NCI-H748 treated with DMSO at 0.1 percent for 48 hours (cell line): Measurements from ENCODE around the gene AKT3.

Experiments
- DNase-seq: peaks from one replicate; lab custom pipeline; 2025; lab: John Stamatoyannopoulos, UW

AKT3 gene

GRCh38 chr1:243553090-243553489 is 297.0 kb downstream of the AKT3 start:
- no peak for DNase-seq

- DNase-seq, result no peak
Observed at GRCh38 chr1:243550276-243550675, 299.8 kb downstream of the AKT3 start.

GRCh38 chr1:243549791-243550190 is 300.3 kb downstream of the AKT3 start:
- DNase-seq, result no peak

GRCh38 chr1:243549108-243549507 is 300.9 kb downstream of the AKT3 start:
- DNase-seq, result no peak

GRCh38 chr1:243548516-243548915 is 301.5 kb downstream of the AKT3 start:
- no peak for DNase-seq

- no peak for DNase-seq
Observed at GRCh38 chr1:243547891-243548290, 302.2 kb downstream of the AKT3 start.

GRCh38 chr1:243546457-243546856 is 303.6 kb downstream of the AKT3 start:
- no peak for DNase-seq

GRCh38 chr1:243543501-243543900 is 306.5 kb downstream of the AKT3 start:
- DNase-seq, result no peak

- no peak for DNase-seq
Observed at GRCh38 chr1:243542739-243543415, 307.2 kb downstream of the AKT3 start.

GRCh38 chr1:243539636-243540035 is 310.4 kb downstream of the AKT3 start:
- no peak for DNase-seq

GRCh38 chr1:243535014-243535413 is 315.0 kb downstream of the AKT3 start:
- no peak for DNase-seq

GRCh38 chr1:243529512-243529911 is 320.5 kb downstream of the AKT3 start:
- no peak for DNase-seq

GRCh38 chr1:243528459-243529121 is 321.5 kb downstream of the AKT3 start:
- DNase-seq, result no peak

- DNase-seq, result no peak
Observed at GRCh38 chr1:243526180-243526579, 323.9 kb downstream of the AKT3 start.

GRCh38 chr1:243525085-243525487 is 325.0 kb downstream of the AKT3 start:
- no peak for DNase-seq

GRCh38 chr1:243523766-243524165 is 326.3 kb downstream of the AKT3 start:
- DNase-seq, result no peak

- no peak for DNase-seq
Observed at GRCh38 chr1:243520831-243521230, 329.2 kb downstream of the AKT3 start.

GRCh38 chr1:243514927-243515326 is 335.1 kb downstream of the AKT3 start:
- DNase-seq, result no peak

- DNase-seq, result no peak
Observed at GRCh38 chr1:243513726-243514491, 336.1 kb downstream of the AKT3 start.

GRCh38 chr1:243510928-243511327 is 339.1 kb downstream of the AKT3 start:
- no peak for DNase-seq

- DNase-seq, result no peak
Observed at GRCh38 chr1:243508943-243509342, 341.1 kb downstream of the AKT3 start.

GRCh38 chr1:243508303-243508713 is 341.7 kb downstream of the AKT3 start:
- DNase-seq, result no peak

- DNase-seq, result no peak
Observed at GRCh38 chr1:243507672-243508302, 342.3 kb downstream of the AKT3 start.
